B cell (primary cell): ENCODE measurements around the gene APOLD1. TPM values are rescaled to one million over a fixed set of nuclear protein-coding genes. Genes with fewer than 3 reads are reported as not detected.

Source experiments
- ATAC-seq: fragments of 200-7000 bp; cut with Tn5 transposase; one replicate; pipeline ENCODE4 v1.10.0; 2021; ENCODE audit warnings: low read depth, mild to moderate bottlenecking, moderate number of reproducible peaks, moderate library complexity
- CTCF ChIA-PET: fragments of 350-600 bp; sonication (Branson Sonifier 250); formaldehyde crosslinking; loops from one replicate; lab custom pipeline; 2021; ENCODE audit warnings: antibody characterized with exemption, inconsistent platforms; lab: Charles Lee
- POLR2A ChIA-PET: fragments of 350-600 bp; sonication (Branson Sonifier 250); formaldehyde crosslinking; loops from one replicate; lab custom pipeline; 2021; ENCODE audit warnings: antibody characterized with exemption; lab: Charles Lee
- DNase-seq: peaks from one replicate; pipeline ENCODE4 v3.0.0; 2013
- H2AFZ ChIP-seq: 2 replicates; pipeline ENCODE4 v1.6.1; 2012; ENCODE audit warnings: mild to moderate bottlenecking, low read depth, low read length; ENCODE audit not compliant: insufficient read depth, poor library complexity, severe bottlenecking
- H3K27ac ChIP-seq, 2 donors: 1 replicate in 1 of 2; 2 replicates in 1 of 2; pipeline ENCODE4 v1.5.1; 2012 to 2013; ENCODE audit warnings: low read length in 2 of 2, mild to moderate bottlenecking in 2 of 2, moderate library complexity in 1 of 2
- H3K27me3 ChIP-seq, 4 experiments: fragments of 200-600 bp in 1 of 4; sonication (generic) in 1 of 4; replicated peaks in 1 of 4; 1 replicate in 2 of 4; 2 replicates in 2 of 4; pipeline versions ENCODE4 v1.6.1 to v1.7.0; 2013 to 2016; ENCODE audit warnings: low read length in 3 of 4, mild to moderate bottlenecking in 2 of 4, mixed read lengths in 1 of 4, moderate library complexity in 1 of 4; ENCODE audit not compliant: insufficient read depth in 4 of 4, control insufficient read depth in 3 of 4; ENCODE audit errors: control extremely low read depth in 1 of 4
- H3K36me3 ChIP-seq, 2 experiments: replicated peaks in 1 of 2; 1 replicate in 1 of 2; 2 replicates in 1 of 2; pipeline versions ENCODE4 v1.6.1 to v1.7.1; 2013; ENCODE audit warnings: low read length in 1 of 2; ENCODE audit not compliant: insufficient read depth in 2 of 2, control insufficient read depth in 1 of 2; ENCODE audit errors: control extremely low read depth in 1 of 2, extremely low read depth in 1 of 2
- H3K4me1 ChIP-seq, 2 donors: fragments of 200-600 bp in 1 of 2; sonication (generic) in 1 of 2; 1 replicate in 1 of 2; 2 replicates in 1 of 2; pipeline versions ENCODE4 v1.5.1 to v1.6.1; 2013 to 2017; ENCODE audit warnings: low read length in 2 of 2; ENCODE audit not compliant: control insufficient read depth in 2 of 2, insufficient read depth in 2 of 2
- H3K4me2 ChIP-seq: replicated peaks from 2 replicates; pipeline ENCODE3; 2012; ENCODE audit warnings: mild to moderate bottlenecking, low read depth, low read length; ENCODE audit not compliant: poor library complexity, severe bottlenecking
- H3K4me3 ChIP-seq, 5 experiments: fragments of 200-600 bp in 1 of 5; sonication (generic) in 1 of 5; 1 replicate in 3 of 5; 2 replicates in 2 of 5; pipeline versions ENCODE4 v1.5.1 to v1.7.0; 2011 to 2016; ENCODE audit warnings: low read length in 4 of 5, mild to moderate bottlenecking in 4 of 5, low read depth in 2 of 5, control low read depth in 1 of 5, moderate library complexity in 1 of 5; ENCODE audit not compliant: insufficient read depth in 1 of 5; ENCODE audit errors: control extremely low read depth in 1 of 5, extremely low read depth in 1 of 5
- H3K79me2 ChIP-seq: fragments of 200-600 bp; sonication (generic); one replicate; pipeline ENCODE4 v1.6.0; 2016; ENCODE audit warnings: low read length; ENCODE audit not compliant: control insufficient read depth, insufficient read depth
- H3K9ac ChIP-seq: fragments of 200-600 bp; sonication (generic); 2 replicates; pipeline ENCODE4 v1.6.1; 2017; ENCODE audit warnings: mild to moderate bottlenecking, low read length, moderate library complexity
- H3K9me3 ChIP-seq, 3 donors: one replicate each; pipeline versions ENCODE4 v1.6.1 to v1.7.1; 2013; ENCODE audit warnings: low read length in 2 of 3; ENCODE audit not compliant: control insufficient read depth in 2 of 3, insufficient read depth in 1 of 3; ENCODE audit errors: control extremely low read depth in 1 of 3
- H4K20me1 ChIP-seq: 2 replicates; pipeline ENCODE4 v1.6.0; 2012; ENCODE audit warnings: mild to moderate bottlenecking, low read length; ENCODE audit not compliant: insufficient read depth, control insufficient read depth, poor library complexity, severe bottlenecking
- H3K27ac Mint-ChIP-seq: one replicate; pipeline ENCODE4 v1.8.0; 2021; ENCODE audit warnings: mixed read lengths
- H3K27me3 Mint-ChIP-seq: one replicate; pipeline ENCODE4 v1.8.0; 2021; ENCODE audit warnings: mixed read lengths
- H3K4me1 Mint-ChIP-seq: one replicate; pipeline ENCODE4 v1.8.0; 2021; ENCODE audit warnings: mixed read lengths
- H3K4me3 Mint-ChIP-seq: one replicate; pipeline ENCODE4 v1.8.0; 2021; ENCODE audit warnings: mixed read lengths
- H3K9me3 Mint-ChIP-seq: one replicate; pipeline ENCODE4 v1.8.0; 2022; ENCODE audit warnings: mixed read lengths; ENCODE audit not compliant: insufficient read depth
- EZH2 ChIP-seq: IDR thresholded peaks from 2 replicates; pipeline ENCODE4 v1.6.1; 2012; ENCODE audit warnings: borderline replicate concordance, low read depth, mild to moderate bottlenecking, moderate library complexity, low read length; ENCODE audit not compliant: insufficient read depth, poor library complexity, severe bottlenecking
- WGBS: methylation state at CpG from one replicate; pipeline ENCODE4 v1.1.5; 2013; ENCODE audit warnings: missing lambda C conversion rate; ENCODE audit not compliant: insufficient coverage; 5-methylcytosine and 5-hydroxymethylcytosine counted together
- intact Hi-C: fragments of 100-400 bp; cut with micrococcal nuclease; formaldehyde crosslinking; loops from one replicate; pipeline ENCODE4 v1.10.0; 2022
- polyA plus RNA-seq: library from polyadenylated mRNA; depleted of rRNA; stranded (reverse); fragments of >200 nt; gene quantifications from 2 replicates; pipeline ENCODE4 v1.2.3, GENCODE V29; 2012
- total RNA-seq, 2 donors: library from RNA; stranded (reverse); fragments of 120-200 nt in 1 of 2; gene quantifications; 1 replicate in 1 of 2; 2 replicates in 1 of 2; pipeline versions ENCODE4 v1.2.3 to v1.2.4, GENCODE V29; 2013 to 2022
- TF ChIP-seq, protein P1 (sequence below): fragments of 200-600 bp; IDR thresholded peaks from one replicate; pipeline ENCODE4 v1.8.0; 2022; ENCODE audit warnings: antibody characterized with exemption, mild to moderate bottlenecking

The APOLD1 gene
- total and polyA plus RNA-seq, 2 donors (not counting 1 experiment from before 2014, with no cell fraction given): 1.5 to 4.7 TPM

DNA sequence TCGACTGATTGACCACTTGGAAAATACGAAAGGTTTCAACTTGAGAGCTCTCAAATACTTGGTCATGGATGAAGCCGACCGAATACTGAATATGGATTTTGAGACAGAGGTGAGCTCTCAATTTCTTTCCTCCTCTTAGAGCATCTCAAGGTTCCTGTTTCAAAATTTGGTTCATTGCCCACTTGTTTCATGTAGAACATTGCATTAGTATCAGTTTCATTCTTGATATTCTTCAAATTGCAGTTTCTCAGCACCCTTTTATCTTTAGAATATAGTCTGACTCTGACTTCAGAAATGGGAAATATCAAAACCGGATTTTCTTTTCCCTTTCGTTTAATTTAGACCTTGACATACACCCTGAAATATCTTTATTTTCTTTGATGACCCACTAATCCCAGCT, 36.5 kb downstream of the APOLD1 start:
- Histone ChIP-seq H3K27ac (no peak overlapping the region), H3K9ac (no peak overlapping the region), H3K36me3 (peaks cover 19 to 78% of the 10 kb centered on the region in 2 experiments), H4K20me1 (peaks cover 34% of the 10 kb centered on the region), H3K4me3 (no peak overlapping the region), H3K79me2 (peaks cover 30% of the 10 kb centered on the region), H3K4me1 (no peaks in the 10 kb centered on the region), H3K4me2 (no peak overlapping the region), H3K9me3 (no peaks in the 10 kb centered on the region), H2AFZ (no peak overlapping the region), H3K27me3 (no peaks in the 10 kb centered on the region)
- WGBS: no CpG with 5 or more reads among the region's 6 CpGs
- no peak for ATAC-seq
- Mint-ChIP-seq H3K27me3 (no peaks in the 10 kb centered on the region), H3K27ac (no peak overlapping the region), H3K4me3 (no peak overlapping the region), H3K4me1 (peaks cover 26% of the 10 kb centered on the region), H3K9me3 (no peaks in the 10 kb centered on the region)
- POLR2A ChIA-PET: no interaction called here
- DNase-seq: no peak
- intact Hi-C loops: no loop called here
- CTCF ChIA-PET: interaction anchor here (0.8 to 1.8 kb wide), 7 partner anchors 8 to 85 kb away, joined by 3 to 13 read pairs (median 3); no protein-coding TSS in a partner anchor
- no peak for TF ChIP-seq EZH2
- TF ChIP-seq, protein P1, sequence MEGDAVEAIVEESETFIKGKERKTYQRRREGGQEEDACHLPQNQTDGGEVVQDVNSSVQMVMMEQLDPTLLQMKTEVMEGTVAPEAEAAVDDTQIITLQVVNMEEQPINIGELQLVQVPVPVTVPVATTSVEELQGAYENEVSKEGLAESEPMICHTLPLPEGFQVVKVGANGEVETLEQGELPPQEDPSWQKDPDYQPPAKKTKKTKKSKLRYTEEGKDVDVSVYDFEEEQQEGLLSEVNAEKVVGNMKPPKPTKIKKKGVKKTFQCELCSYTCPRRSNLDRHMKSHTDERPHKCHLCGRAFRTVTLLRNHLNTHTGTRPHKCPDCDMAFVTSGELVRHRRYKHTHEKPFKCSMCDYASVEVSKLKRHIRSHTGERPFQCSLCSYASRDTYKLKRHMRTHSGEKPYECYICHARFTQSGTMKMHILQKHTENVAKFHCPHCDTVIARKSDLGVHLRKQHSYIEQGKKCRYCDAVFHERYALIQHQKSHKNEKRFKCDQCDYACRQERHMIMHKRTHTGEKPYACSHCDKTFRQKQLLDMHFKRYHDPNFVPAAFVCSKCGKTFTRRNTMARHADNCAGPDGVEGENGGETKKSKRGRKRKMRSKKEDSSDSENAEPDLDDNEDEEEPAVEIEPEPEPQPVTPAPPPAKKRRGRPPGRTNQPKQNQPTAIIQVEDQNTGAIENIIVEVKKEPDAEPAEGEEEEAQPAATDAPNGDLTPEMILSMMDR: no peak

DNA sequence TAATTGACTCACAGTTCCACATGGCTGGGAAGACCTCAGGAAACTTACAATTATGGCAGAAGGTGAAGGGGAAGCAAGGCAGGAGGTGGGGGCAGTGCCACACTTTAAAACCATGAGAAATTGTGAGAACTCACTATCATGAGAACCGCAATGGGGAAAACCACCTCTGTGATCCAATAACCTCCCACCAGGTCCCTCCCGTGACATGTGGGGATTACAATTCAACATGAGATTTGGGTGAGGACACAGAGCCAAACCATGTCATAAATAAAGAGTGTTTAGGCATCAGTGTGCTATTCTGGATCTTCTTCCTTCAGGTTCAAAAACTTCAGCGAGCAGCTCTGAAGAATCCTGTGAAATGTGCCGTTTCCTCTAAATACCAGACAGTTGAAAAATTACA, 37.4 kb downstream of the APOLD1 start:
- POLR2A ChIA-PET: no interaction called here
- Histone ChIP-seq H3K79me2 (peaks cover 21% of the 10 kb centered on the region), H3K9me3 (no peaks in the 10 kb centered on the region), H3K27ac (no peak overlapping the region), H3K4me3 (no peak overlapping the region), H3K4me1 (no peaks in the 10 kb centered on the region), H3K9ac (no peak overlapping the region), H3K4me2 (no peak overlapping the region), H2AFZ (no peak overlapping the region), H3K27me3 (no peaks in the 10 kb centered on the region), H4K20me1 (peaks cover 30% of the 10 kb centered on the region), H3K36me3 (peaks cover 19 to 79% of the 10 kb centered on the region in 2 experiments)
- Mint-ChIP-seq H3K27ac (no peak overlapping the region), H3K4me3 (no peak overlapping the region), H3K9me3 (no peaks in the 10 kb centered on the region), H3K27me3 (no peaks in the 10 kb centered on the region), H3K4me1 (peaks cover 20% of the 10 kb centered on the region)
- DNase-seq: no peak
- CTCF ChIA-PET: interaction anchor here (1.1 to 1.7 kb wide), 4 partner anchors 9 to 86 kb away, joined by 3 to 5 read pairs (median 4); no protein-coding TSS in a partner anchor
- intact Hi-C loops: no loop called here
- no peak for ATAC-seq
- no peak for TF ChIP-seq EZH2
- TF ChIP-seq, protein P1: no peak
- no CpG with 5 or more reads among the region's 4 CpGs for WGBS
